ENCODE measurements around the gene ACVR1B. TPM values are rescaled to one million over a fixed set of nuclear protein-coding genes. Genes with fewer than 3 reads are reported as not detected.

ACVR1B gene
- total and polyA plus RNA-seq, 2 donors (not counting 1 experiment from before 2014, with no cell fraction given), result 3.4 to 10.6 TPM

DNA sequence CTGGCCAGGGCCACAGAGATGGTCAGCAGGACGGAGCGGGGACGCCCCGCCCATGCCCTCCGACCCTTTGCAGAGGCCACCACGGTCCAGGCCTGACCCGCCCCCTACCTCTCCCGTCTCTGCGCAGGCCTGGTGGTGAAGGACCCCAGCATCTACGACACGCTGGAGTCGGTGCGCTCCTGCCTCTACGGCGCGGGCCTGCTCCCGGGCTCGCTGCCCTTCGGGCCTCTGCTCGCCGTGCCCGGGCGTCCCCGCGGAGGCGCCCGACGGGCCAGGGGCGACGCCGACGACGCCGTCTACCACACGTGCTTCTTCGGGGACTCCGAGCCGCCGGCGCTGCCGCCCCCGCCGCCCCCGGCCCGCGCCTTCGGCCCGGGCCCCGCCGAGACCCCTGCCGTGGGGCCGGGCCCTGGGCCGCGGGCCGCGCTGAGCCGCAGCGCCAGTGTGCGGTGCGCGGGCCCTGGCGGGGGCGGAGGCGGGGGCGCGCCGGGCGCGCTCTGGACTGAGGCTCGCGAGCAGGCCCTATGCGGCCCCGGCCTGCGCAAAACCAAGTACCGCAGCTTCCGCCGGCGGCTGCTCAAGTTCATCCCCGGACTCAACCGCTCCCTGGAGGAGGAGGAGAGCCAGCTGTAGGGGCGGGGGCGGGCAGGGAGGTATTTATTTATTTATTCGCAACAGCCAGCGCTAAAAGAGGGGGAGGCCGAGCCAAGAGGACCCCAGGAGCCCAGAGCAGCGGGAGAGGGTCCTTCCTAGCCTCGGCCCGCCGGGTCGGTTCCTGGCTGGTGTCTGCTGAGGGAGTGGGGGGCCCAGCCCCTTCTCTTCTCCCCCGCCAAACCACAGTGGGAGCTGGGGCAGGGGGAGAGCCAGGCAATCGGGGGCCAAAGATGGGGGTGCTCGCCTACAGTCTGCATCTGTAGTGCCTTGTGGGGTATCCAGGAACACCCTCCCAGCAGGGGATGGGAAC lies 63.4 kb downstream of the ACVR1B start:
- Histone ChIP-seq H3K27me3 (replicated peaks in 1 of 4; ENCODE audit: control extremely low read depth in 1 of 4, control insufficient read depth in 3 of 4, insufficient read depth in 4 of 4, low read length in 3 of 4) (no peaks in the 10 kb centered on the region), H4K20me1 (ENCODE audit: control insufficient read depth, insufficient read depth, low read length, poor library complexity, severe bottlenecking) (peaks cover 10% of the 10 kb centered on the region), H3K27ac (ENCODE audit: low read length in 2 of 2) (no peak overlapping the region), H3K9me3 (ENCODE audit: control extremely low read depth in 1 of 3, control insufficient read depth in 2 of 3, insufficient read depth in 1 of 3, low read length in 2 of 3) (no peaks in the 10 kb centered on the region), H3K36me3 (replicated peaks in 1 of 2; ENCODE audit: control extremely low read depth in 1 of 2, control insufficient read depth in 1 of 2, extremely low read depth in 1 of 2, insufficient read depth in 2 of 2, low read length in 1 of 2) (peaks cover 0 to 33% of the 10 kb centered on the region in 2 experiments), H3K79me2 (ENCODE audit: control insufficient read depth, insufficient read depth, low read length) (no peaks in the 10 kb centered on the region), H3K4me3 (ENCODE audit: control extremely low read depth in 1 of 5, extremely low read depth in 1 of 5, insufficient read depth in 1 of 5, low read depth in 2 of 5, low read length in 4 of 5) (no peak overlapping the region), H2AFZ (ENCODE audit: insufficient read depth, low read depth, low read length, poor library complexity, severe bottlenecking) (no peak overlapping the region), H3K9ac (ENCODE audit: low read length) (no peak overlapping the region), H3K4me1 (ENCODE audit: control insufficient read depth in 2 of 2, insufficient read depth in 2 of 2, low read length in 2 of 2) (peaks cover 0 to 9% of the 10 kb centered on the region in 2 donors), H3K4me2 (replicated peaks; ENCODE audit: low read depth, low read length, poor library complexity, severe bottlenecking) (no peak overlapping the region)
- ChIA-PET CTCF (interaction anchor here (0.8 to 17.2 kb wide), 7 partner anchors 8 to 194 kb away, joined by 3 to 707 read pairs (median 5); partner anchors contain the start of gene TAMALIN), POLR2A (interaction anchor here (1.6 kb wide), 1 partner anchor 8 kb away, joined by 9 read pairs; the partner anchor contains the start of gene TAMALIN)
- Mint-ChIP-seq H3K4me3 (no peak overlapping the region), H3K27ac (no peak overlapping the region), H3K4me1 (peaks cover 21% of the 10 kb centered on the region), H3K27me3 (no peaks in the 10 kb centered on the region), H3K9me3 (ENCODE audit: insufficient read depth) (no peaks in the 10 kb centered on the region)
- WGBS (ENCODE audit: insufficient coverage), result 94% methylated on average over 86 of the region's 93 CpGs
- intact Hi-C loops (cut with micrococcal nuclease), result no loop called here
- no peak for DNase-seq
- TF ChIP-seq CTCF (IDR thresholded peaks at IDR 0.05) (peak; percentile 0), EZH2 (IDR thresholded peaks at IDR 0.05; ENCODE audit: borderline replicate concordance, insufficient read depth, low read depth, low read length, poor library complexity, severe bottlenecking) (no peak)
- ATAC-seq (ENCODE audit: low read depth), result no peak

All from B cell (primary cell).